ENCODE data around the gene SSU72.
A peak's percentile ranks its signal among the peaks of the same experiment; 100 is the strongest.

SSU72 gene

DNA sequence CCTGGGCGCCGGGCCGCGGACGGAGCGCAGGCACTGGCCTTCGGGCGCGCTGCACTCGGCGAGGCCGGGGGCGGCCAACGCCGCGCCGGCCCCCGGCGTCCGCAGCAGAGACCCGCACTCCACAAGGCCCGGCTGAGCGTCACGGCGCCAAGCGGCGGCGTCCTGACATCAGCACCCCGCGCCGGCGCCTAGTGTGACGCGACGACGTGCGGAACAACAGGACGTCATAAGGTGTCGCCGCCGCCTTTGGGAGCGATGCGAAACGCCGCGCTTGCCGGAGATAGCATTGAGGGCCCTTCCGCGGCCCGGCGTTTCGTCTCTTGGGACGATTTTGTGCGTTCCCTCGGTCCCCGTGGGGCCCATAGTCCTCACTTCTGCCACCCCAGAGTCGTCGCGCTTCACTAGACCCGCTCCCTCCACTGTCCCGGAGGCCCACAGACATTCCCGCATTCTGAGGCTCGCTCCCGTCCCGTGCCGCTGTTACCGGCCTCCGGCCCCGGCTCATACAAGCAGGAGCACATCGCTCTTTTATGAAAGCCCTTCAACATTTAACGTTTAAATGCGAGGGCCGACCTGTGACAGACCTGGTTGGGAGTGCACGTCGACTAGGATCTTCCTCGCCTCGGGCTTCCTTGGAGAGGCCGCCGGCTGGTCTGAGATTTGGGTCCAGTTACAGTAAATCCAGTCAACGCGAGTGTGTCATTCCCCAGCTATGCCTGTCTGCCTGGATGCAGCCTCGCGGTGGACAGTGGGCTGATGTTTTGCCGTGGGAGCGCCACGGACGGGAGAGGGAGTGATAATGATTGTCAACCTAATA lies at the start of gene SSU72:
Gene SSU72 (minus strand): TSS at position 143 of the 817 bp plus-strand sequence. CDS start 306 bp downstream, outside the sequence.
- peak; percentile 92 for DNase-seq

DNA sequence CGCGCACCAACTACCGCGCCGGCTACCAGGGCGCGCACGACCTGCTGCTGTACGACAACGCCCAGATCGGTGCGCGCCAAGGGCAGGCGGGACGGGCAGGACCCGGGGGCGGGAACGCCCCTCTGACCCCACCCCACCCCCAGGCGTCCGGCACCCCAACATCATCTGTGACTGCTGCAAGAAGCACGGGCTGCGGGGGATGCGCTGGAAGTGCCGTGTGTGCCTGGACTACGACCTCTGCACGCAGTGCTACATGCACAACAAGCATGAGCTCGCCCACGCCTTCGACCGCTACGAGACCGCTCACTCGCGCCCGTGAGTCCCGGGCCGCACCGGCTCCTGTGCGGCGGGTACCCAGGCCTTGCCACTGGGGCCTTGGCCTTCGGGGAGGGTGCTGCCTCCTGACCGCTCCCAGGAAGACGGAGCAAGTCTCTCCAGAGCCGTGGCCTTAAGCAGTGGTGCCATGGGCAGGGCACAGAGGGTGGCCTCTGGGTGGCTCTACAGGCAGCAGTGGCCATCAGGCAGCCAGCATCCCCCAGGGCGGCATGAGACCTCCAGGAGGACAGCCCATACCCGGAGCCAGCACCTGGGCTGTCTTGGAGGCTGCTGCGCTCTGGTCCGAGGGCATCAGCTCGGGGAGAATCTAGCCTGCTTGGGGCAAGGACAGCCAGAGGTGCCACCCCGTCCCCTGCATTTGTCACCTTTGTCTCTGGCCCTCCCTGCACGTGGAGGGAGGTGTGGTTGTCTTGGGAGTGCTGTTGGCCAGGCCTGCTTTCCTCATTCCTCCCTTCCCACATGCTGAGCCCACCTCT lies 49.2 kb upstream of the SSU72 start:
- DNase-seq: no peak

DNA sequence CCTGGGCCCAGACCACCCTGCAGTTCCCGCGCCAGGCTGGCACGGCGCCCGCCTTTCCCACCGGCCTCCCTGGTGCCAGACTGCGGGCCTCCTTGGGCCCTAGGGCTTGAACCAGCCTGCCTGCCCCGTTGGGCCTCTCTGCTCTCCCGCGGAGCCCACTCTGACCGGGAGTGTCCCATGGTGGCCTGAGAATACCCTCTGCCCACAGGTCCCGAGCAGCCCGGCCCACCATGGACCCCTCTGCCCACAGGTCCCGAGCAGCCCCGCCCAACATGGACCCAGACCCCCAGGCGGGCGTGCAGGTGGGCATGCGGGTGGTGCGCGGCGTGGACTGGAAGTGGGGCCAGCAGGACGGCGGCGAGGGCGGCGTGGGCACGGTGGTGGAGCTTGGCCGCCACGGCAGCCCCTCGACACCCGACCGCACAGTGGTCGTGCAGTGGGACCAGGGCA lies 48.5 kb upstream of the SSU72 start:
- no peak for DNase-seq

DNA sequence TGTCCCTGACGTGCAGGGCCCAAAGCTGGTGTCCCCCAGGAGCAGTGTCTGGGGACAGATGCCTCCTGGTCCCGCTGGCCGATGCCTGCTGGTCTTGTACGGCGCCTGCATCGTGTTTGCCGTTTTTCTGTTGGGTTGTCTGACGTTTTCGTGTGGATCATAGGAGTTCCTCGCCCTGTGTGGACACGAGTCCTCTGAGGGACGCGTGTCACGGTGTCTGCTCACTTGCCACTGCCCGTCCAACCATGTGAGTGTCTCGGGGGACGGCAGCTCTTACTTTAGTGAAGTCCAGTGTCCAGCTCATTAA lies 48.1 kb upstream of the SSU72 start:
- no peak for DNase-seq

DNA sequence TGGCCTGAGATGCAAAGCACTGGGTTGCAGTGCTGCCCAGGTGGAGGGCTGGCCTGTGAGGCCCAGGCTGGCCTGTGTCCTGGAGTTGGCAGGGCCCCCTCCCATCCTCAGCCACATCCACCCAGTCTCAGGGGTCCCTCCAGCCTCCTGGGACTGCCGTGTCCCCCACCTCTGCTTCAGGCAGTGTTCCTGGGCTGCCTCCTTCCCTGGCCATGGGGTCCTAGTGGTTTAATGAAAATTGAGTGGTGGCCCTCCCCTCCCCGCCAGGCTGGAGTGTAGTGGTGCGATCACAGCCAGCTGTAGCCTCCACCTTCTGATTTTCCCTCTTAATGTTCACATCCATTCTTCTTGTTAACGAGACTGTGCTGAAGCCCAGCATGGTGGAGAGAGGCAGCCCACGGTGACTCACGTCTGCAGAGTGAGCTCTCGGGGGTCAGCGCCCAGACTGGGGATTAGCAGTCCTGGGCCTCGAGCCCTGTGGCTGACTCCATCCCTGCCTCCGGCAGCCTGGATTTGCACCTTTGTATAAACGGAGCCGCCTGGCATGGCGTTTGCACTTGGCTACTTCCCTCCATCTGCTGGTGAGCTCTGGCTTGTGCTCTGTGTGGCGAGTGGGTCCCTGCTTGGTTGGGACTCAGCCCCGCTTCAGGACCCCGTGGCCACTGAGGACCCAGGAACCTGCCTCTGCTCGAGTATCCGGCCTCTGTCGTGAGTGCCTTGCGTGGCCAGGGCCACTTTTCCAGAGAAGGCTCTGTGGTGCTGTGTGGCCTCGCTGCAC lies 47.5 kb upstream of the SSU72 start:
- no peak for DNase-seq

DNA sequence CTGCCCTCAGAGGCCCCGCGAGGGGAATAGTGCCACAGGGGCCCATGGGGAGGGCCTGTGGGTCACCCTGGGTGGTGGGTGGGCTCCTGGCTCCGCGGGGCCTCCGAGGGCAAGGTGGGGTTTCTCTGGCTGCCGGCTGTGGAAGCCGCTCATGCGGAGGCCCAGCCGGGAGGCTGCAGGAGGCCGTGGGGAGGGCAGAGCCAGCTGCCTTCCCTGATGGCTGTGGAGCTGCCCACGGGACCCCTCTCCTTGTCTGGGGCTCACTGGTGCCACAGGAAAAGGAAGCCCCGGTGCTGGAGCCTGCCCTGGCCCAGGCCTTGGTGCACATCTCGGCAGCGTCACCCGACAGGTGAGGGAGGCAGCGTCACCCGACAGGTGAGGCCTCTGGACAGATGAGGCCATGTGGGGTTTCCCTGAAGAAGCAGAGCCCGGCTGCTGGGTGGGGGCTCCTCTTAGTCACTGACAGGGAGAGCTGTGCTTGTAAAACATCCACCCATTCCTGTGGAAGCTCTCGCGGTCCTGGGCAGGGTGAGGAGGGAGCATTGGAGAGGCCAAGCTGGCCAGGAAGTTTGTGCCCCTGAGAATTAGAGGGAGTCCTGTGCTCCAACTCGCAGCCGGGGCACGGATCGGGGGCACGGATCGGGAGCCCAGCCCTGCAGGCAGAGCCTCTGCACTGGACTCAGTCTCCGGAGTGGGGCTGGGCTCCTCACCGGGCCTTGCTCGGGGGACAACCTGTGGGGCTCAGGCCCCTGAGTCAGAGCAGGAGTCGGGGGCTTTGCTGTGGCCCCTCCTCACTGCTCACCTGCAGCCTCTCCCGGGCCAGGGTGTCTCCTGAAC lies 46.7 kb upstream of the SSU72 start:
- no peak for DNase-seq

DNA sequence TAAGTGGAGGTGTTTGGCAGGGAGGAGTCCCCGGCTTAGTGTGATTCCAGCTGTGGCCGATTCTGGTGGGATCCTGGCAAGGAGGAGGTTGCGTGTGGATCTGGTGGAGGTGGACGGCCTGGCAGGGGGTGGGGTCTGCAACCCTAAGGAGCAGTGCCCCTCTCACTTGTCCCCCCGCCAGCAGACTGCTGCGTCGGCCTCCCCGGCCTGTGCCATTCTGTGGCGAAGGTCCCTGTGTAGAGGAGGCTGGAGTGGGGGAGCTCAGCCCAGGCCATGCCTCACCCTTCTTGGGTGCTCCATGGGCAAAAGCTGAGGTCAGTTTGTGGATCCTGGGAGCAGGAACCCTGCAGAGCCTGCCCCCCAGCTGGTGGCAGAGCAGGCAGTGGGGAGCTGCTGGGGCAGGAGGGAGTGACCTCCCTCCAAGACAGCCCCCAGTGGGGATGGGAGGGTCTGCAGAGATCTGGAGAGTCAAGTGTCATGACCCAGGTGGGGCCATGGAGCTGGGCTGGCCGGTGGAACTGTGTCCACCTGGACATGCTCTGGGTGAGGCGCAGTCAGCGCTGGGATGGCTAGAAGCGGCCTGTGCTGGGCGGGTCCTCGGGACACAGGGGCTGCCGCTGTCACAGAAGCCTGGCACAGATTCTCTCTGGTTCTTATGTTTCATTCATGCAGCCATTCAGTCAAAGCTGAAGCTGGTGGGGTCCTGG lies 45.9 kb upstream of the SSU72 start:
- no peak for DNase-seq

DNA sequence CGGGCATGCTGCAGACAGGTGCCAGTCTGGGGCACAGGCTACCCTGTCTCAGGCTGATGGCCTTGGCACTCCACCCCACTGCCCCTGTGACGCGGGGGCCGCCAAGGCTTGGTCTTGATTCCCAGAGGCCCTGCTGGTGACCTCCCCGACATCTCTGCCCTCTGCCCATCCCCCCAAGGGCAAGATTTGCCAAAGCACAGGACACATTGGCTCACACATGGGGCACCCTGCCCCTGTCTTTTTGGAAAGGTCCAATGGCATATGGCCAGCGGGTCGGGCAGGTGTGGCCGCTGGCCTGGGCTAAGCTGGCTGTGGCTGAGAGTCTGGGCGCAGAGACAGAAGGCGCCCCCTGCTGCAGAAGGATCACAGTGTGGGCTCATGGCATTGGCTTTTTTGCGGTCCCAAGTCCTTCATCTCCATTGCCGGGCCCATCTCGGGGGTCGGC lies 45.3 kb upstream of the SSU72 start:
- DNase-seq: no peak

DNA sequence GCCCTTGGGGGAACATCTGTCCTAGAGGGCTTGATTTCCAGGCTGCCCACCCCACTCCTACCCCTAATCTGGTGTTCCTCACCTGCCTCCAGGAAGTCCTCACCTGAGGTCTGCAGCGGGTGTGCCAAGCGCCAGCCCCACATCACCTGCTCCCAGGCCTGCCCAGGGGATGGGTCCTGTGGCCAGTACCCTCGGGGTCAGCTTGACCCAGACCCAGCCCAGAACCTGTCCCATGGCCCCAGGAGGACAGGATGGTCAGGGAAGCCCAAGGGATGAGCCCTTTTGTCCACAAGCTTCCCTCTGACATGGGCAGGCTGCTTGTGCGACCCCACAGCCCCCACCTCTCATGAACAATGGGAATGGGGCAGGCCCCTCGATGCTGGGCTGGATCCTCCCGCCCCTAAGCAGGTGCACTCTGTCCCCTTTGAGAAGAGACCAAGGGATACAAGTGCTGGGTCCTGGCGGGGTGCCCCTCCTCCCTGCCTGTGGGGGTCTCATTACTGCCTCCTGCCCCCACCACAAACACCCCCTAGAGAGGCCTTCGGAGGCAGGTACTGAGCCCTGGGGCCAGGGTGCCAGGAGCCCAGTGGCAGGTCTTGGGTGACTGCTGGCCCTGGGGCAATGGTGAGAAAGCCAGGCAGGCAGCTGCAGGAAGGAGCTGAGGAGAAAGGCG lies 43.9 kb upstream of the SSU72 start:
- DNase-seq: no peak

DNA sequence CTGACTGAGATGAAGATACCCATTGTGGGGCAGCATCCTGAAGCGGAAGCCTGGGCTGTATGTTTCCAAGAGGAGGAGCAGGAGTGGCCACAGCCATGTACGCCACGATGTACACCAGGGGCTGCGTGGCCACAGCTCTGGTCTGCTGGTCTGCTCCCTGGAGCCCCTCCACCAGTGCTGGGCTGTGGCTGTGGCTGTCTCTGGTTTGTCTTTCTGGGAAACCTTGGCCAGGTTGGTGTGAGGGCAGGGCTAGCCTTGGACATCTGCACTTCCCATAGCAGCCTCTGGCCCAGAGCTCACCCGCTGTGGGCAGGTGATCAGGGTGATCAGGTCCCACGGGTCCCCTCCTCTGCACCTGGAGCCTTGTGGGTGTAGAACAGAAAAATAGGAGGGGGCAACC lies 43.3 kb upstream of the SSU72 start:
- no peak for DNase-seq

DNA sequence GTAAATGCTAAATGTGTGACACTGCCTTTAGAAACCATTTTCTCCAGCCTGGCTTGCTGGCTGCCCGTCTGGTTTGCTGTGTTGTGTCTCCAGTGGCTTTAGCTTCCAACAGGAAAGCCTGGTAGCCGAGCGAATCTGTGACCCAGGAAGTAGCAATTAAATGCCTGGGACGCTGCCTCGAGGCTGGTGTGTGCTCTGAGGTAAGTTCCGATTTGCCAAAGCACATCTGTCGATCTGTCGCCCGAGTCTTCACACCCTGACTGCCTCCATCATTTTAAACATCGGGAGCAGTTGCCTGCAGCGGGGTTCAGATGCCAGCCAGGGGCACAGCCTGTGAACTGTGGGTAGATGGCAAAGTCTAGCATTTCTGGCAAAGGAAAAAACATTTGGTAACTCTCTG lies 42.9 kb upstream of the SSU72 start:
- DNase-seq: no peak

DNA sequence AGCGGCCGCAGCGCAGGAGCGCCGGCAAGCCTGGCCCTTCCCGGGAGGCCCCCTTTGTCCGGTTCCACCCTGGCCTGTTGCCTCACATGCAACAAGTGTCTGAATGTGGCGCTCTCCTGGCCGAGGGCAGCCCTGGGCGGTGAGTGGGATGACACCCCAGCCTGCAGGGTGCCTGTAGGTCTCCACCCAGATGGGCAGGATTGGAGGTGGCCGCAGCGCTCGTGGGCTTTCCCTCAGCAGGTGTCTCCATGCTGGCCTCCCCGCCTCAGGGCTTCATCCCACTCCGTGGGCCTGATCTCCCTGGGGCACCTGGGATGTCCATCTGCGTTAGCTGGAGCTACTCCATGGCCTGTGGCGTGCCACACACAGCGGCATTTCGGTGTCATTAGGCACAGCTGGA lies 42.2 kb upstream of the SSU72 start:
- DNase-seq: no peak

DNA sequence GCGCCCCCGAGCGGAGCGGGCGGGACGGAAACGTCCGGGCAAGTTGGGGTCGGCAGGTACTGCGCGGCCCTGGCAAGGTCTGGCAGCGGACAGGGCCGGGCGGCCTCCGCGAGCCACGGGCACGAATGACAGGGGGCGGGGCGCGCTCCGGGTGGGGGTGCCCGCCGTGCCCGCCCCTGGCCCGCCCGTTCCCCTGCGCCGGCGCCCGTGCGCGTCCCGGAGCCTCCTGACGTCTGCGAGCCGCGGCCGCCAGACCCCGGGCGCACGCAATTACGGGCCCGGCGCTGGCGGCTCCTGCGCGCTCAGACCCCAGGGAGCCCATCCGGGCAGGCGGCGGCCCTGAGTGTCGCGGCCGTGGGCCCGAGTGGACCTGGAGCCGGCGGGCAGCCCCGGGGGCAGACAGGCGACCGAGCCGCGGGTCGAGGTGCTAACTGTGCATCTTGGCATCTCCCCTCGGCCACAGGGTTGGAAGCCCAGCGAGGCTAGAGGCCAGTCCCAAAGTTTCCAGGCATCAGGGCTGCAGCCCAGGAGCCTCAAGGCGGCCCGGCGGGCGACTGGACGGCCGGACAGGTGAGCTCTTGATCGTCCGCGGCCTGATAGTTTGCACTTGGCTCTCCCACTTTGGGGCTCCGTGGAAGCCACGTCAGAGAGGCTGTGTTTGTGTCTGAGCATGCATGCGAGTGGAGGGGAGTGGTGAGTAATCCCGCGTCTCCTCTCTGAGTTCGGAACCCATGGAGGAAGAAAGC lies 41.6 kb upstream of the SSU72 start:
- no peak for DNase-seq

DNA sequence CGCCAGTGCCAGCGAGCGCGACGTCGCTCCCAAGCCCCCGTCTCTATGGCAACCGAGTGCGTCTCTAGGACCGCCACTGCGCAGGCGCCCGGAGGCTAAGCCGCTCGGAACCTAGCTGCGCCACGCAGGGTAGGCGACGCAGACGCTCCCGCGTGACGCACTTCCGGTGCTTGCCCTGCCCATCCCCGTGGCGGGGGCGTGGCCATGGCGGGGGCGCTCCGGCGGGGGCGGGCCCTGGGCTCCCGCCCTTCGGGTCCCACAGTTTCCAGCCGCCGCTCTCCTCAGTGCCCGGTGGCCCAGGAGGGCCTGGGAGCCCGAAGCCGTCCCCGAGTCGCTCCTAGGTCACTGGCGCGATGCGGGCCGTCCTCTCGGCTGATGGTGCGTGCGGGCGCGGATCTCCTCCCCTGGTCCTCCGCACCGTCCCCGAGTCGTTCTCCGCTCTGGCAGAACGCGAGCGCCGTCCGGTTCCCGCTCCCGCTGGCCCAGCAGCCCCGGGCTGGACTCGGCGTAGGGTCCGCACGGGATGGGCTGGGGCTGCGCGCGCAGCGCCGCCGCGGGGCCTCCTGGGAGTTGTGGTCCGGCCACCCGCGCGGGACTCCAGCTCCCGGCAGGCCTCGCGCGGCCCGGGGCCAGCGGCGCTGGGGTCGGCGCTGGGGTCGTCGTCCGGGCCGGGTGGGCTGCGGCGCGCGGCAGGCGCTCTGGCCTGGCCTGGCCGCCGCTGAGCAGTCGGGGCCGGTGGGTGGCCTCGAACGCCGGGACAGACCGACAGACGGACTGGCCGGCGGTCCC lies 40.8 kb upstream of the SSU72 start, which contains the start of gene MIB2:
Gene MIB2 (plus strand): TSS at position 245 of the 789 bp plus-strand sequence. CDS start 7,953 bp downstream, outside the sequence.
- DNase-seq: peak; percentile 98

DNA sequence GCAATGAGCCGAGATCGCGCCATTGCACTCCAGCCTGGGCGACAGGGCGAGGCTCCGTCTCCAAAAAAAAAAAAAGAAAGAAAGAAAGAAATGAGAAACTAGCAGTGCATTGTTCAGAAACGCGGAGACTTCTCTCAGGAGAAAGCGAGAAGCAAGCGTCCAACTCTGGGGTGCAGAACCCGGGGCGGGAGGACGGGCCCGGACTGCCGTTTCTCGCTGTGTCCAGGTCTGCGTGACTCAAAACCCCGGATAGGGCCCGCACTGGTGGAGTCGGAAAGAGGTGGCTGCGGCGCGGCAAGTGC lies 40.2 kb upstream of the SSU72 start:
- DNase-seq: no peak

DNA sequence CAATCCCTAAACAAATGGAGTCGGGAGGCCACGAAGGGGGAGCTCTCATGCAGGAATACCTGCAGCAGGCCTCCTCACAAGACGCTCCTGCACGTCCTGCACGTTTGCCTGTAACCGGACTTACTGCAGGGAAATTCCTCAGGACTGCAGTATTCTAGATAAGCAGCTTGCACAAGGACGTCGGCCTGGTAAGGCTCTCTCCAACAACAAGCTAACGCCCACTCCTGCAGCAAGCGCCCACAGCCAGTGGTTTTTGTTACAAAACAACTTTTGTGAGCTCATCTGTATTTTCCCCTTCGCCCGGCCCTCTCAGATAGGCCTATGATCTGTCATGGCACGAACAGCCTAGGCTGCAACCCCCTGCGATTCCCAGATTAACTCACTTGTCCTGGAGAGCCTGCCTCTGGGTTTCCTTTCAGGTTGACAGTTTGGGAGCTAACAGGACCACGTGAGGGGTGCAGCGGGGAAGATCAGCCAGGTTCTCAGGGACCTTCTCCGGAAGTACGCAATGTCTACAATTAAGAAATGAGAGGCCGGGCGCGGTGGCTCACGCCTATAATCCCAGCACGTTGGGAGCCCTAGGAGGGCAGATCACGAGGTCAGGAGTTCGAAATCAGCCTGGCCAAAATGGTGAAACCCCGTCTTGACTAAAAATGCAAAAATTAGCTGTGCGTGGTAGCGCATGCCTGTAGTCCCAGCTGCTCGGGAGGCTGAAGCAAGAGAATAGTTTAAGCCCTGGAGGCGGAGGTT lies 39.7 kb upstream of the SSU72 start:
- DNase-seq: peak; percentile 4

DNA sequence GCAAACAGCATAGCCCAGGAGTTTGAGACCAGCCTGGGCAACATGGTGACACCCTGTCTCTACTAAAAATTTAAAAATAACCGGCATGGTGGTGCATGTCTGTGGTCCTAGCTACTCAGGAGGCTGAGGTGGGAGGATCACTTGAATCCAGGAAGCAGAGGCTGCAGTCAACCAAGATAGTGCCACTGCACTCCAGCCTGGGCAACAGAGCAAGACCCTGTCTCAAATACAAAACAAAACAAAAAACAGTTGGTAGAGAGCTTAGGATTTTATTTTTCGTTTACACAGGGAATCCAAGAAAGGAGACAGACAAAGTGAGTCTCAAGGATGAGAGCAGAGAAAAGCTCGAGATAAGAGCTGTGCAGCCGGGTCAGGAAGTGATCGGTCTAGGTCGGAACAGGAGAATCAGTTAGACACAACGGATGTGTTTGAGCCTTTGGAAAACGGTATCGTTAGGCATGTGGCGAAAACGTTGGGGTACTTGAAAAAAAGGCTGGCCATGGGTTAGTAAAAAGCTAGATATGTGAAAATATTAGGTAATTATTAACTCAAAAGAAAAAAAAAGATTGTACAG lies 38.9 kb upstream of the SSU72 start:
- no peak for DNase-seq

DNA sequence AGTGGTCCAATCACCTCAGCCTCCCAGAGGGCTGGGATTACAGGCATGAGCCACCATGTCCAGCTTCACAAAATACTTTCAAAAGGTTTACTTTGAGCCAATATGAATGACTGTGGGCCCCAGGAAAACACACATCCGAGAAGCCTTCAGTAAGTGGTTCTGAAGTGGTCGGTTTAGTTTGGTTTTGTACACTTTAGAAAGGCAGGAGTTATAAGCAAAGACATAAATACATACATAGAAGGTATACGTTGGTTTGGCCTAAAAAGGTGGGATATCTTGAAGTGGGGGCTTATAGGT lies 37.4 kb upstream of the SSU72 start:
- DNase-seq: no peak

DNA sequence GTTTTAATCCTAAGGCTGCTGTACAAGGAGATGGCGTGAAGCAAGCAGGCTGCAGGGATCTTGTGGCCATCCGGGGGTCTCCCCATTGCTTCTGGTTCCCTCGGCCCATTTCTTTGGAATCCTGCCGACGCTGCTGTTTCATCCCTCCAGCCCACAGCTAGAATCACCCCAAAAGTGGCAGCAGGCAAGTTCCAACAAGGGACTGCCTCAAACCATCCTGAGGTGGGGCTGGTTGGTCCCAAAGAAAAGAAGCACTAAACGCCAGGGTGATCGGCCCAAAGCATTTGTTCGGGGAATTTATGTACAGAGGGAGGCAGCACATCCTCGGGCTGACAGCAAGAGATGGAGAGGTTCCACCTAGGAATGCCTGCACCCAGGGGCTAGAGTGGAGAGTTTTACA lies 36.1 kb upstream of the SSU72 start:
- DNase-seq: no peak

All from NCI-H2171 (cell line).